GM18508 (cell line): ENCODE data around the gene APLP2.
"Not testable (repeated sequence)": the region's sequence is repeated elsewhere in the genome, so short reads cannot be mapped to it uniquely, and the experiment has no call there.

ENCODE experiments used
- ATAC-seq: cut with Tn5 transposase; IDR thresholded peaks from one replicate; pipeline ENCODE4 v1.9.1; 2021; ENCODE audit warnings: moderate number of reproducible peaks; ENCODE audit not compliant: insufficient read depth, unreplicated experiment

Gene APLP2

DNA sequence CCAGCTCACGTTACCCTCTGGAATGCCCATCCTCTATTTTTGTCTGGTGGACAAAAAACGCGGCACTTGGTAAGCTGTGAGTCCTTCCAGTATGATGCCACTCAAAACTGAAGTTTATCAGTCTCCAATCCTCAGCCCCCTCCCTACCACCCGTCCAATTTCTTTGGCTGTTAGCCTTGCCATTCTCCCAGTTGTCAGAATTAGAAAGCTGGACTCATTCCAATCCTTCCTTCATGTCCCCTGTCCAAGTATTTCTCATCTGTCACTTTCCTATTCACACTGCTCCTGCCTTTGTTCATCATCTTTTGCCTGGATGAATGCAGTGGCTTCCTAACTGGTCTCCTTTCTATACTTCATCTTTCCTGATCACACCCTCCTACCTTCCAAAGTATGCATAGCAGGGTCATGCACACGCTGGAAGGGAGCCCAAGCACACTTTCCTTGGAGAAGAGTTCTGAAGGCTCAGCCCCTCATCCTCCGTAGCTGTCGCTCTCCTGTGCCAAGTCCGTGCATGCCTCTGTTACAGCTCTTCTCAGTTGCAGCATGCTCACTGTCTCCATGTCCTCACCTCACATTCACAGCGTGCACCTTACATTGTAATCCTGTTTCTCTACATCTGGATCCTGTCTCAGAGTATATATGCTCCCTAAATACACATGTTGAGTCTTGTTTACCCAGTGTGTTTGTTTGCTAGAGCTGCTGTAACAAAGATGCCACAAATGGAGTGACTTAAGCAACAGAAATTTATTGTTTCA, 19.4 kb downstream of the APLP2 start:
- no peak for ATAC-seq

DNA sequence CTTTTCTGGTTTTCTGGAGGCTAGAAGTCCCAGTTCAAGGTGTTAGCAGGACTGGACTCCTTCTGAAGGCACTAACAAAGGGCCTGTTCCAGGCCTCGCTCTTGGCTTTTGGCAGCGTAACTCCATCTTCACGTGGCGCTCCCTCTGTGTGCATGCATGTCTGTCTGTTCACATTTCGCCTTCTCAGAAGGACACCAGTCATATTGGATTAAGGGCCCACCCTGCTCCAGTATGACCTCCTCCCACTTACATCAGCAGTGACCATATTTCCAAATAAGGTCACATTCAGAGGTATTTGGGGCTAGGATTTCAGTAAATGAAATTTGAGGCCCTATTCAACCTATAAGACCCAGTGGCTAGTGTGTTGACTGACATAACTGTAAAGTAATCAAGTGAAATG, 20.0 kb downstream of the APLP2 start:
- ATAC-seq = no peak

DNA sequence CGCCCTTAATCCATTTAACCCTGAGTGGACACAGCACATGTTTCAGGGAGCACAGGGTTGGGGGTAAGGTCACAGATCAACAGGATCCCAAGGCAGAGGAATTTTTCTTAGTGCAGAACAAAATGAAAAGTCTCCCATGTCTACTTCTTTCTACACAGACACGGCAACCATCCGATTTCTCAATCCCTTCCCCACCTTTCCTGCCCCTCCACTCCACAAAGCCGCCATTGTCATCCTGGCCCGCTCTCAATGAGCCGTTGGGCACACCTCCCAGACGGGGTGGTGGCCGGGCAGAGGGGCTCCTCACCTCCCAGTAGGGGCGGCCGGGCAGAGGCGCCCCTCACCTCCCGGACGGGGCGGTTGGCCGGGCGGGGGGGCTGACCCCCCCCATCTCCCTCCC, 20.8 kb downstream of the APLP2 start:
- ATAC-seq = not testable (repeated sequence)

DNA sequence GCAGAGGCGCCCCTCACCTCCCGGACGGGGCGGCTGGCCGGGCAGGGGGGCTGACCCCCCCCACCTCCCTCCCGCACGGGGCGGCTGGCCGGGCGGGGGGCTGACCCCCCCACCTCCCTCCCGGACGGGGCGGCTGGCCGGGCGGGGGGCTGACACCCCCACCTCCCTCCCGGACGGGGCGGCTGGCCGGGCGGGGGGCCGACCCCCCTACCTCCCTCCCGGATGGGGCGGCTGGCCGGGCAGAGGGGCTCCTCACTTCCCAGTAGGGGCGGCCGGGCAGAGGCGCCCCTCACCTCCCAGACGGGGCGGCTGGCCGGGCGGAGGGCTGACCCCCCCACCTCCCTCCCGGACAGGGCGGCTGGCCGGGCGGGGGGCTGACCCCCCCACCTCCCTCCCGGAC, 21.5 kb downstream of the APLP2 start:
- ATAC-seq = not testable (repeated sequence)

- ATAC-seq = no peak
Measured at GRCh38 chr11:130092661-130093060, 23.0 kb downstream of the APLP2 start.

DNA sequence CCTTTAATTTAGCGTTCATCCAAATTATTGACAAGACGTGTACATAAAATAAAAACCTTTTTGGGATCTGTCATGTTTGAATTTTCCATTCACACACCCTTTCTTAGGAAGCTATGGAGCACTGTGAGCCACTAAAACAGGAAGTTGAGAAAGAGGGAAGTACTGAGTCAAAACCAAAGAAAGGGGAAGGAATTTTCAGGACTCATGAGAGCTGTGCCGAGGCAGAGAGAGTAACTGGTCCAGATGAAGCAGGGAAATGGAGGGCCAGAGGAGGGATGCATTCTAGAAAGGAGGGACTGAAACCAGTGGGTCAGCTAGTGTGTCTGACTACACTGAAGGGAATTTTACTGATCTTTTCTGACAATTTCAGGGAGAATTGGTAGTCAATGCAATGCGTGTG, 24.9 kb downstream of the APLP2 start:
- no peak for ATAC-seq

- ATAC-seq = no peak
Measured at GRCh38 chr11:130095326-130095725, 25.6 kb downstream of the APLP2 start.

GRCh38 chr11:130096042-130096441, 26.3 kb downstream of the APLP2 start:
- no peak for ATAC-seq

GRCh38 chr11:130096823-130097222, 27.1 kb downstream of the APLP2 start:
- no peak for ATAC-seq

DNA sequence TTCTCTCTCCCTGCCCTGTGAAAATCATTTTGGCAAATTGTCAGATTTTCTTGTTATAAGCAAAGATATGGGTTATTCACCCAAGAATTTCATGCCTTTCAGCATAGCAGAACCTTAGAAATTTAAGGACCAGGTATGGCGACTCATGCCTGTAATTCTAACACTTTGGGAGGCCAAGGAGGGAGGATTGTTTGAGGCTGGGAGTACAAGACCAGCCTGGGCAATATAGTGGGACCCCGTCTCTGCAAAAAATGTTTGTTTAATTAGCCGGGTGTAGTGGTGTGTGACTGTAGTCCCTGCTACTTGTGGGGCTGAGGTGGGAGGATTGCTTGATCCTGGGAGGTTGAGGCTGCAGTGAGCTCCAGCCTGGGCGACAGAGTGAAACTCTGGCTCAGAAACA, 27.6 kb downstream of the APLP2 start:
- ATAC-seq = no peak

DNA sequence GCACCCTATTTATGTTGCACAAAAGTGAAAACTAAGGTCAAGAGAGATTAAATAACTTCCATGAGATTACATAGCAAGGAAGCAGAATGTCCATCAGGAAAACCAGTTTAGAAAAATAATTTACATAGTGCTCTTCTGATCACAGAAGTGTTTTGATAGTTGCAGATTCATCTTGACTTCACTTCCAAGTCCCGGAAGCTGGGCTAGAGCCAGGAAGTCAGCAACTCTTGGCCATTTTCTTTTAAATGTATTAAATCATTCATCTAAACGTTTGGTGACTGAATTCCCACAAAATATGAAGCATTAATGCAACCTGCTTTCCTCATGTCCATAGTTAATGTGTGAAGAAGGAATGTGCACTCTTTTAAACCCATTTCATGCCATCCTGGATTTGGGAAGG, 29.7 kb downstream of the APLP2 start:
- ATAC-seq = no peak

- ATAC-seq = no peak
Measured at GRCh38 chr11:130100381-130101095, 30.8 kb downstream of the APLP2 start.

GRCh38 chr11:130101661-130102060, 32.0 kb downstream of the APLP2 start:
- ATAC-seq = no peak

DNA sequence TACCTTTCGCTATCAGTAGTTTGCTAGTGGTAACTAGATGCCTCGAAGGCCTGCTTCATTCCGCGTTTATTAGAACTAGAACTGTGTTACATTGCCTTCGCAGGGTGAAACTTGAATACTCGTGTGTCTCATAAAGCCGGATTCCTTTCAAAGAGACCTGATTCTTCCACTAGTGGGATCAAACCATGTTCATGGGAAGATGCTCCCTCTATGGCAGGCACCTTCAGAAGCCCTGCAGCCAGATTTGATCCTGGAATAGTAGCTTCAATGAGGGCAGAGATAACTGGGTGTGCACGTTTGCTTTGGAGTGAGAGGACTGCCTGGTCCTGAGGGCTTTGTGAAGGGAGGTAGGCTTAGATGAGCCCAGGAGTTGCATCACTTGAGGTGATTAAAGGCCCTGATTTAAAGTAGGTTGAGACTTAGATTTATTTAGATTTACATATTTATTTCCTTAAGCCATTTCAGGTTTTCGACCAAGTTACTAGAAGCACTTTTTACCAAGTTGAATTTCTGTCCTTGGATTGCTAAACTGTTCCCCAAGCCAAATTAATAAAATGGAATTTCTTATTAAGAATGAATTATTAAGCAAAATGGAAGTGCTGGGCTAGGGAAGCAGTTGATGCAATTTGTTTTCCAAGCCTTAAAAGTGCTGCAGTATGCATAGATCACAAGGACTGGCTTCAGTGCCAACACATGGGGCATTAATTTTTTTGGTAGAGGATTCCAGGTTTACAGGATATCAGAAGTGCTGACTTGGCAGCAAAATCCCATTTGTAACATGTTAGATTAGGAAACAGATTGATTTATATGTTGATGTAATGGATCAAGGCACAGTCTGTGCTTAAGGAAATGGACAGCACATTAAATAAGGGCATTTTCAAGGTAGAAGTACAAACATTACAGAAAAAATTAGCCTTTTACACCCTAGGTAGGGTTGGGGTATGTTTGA, 32.9 kb downstream of the APLP2 start:
- no peak for ATAC-seq

DNA sequence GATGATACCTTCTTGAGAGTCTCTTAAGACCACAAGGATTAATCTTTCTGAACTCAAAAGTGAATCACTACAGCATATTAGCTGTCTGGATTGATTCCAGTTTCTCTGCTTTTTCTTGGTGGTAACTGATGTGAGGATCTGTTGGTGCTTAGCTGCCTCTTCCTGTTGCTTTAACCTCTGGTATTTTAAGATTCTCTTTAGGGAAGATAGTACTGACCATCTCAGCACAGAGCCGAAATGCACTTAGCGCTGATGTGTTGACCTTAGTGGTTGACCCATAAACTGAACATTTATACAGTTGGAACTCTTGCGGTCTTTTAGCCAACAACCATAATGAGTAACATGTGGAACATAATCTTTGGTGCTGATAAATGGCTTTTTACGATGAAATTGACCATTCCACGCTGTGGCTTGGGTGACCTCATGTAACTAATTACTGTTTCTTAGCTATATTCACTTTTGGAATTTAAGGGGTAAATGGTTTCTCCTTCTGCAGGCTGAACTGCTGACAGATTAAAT, 33.7 kb downstream of the APLP2 start:
- no peak for ATAC-seq

DNA sequence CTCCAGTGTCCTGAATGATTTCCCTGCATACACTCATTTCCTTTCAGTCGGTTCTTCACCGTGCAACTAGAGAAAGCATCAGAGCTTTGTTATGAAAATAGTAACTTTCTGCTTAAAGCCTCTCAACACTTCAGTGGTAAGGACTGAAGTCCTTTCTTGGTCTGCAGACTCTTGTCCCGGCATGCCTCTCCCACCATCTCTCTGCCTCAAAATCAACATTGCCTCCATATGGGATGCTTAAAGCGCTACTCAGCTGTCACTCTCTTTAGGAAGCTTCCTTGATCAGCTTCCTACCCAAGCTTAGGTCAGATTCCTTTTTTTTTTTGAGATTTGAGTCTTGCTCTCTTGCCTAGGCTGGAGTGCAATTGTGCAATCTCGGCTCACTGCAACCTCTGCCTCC, 36.7 kb downstream of the APLP2 start:
- no peak for ATAC-seq

GRCh38 chr11:130108671-130109070, 39.0 kb downstream of the APLP2 start:
- not testable (repeated sequence) for ATAC-seq

DNA sequence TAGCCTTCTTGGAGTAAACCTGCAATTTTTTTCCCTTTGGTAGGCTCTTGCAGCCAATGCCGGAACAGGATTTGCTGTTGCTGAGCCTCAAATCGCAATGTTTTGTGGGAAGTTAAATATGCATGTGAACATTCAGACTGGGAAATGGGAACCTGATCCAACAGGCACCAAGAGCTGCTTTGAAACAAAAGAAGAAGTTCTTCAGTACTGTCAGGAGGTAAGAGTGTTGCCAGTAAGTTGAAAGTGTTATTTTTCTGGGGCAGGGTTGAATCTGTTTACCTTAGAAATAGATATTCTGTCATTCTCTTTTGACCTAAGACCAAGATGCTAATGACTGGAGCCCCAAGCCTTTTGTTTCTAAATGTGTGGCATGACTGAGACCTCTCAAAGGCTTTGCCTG, 39.7 kb downstream of the APLP2 start:
- no peak for ATAC-seq

DNA sequence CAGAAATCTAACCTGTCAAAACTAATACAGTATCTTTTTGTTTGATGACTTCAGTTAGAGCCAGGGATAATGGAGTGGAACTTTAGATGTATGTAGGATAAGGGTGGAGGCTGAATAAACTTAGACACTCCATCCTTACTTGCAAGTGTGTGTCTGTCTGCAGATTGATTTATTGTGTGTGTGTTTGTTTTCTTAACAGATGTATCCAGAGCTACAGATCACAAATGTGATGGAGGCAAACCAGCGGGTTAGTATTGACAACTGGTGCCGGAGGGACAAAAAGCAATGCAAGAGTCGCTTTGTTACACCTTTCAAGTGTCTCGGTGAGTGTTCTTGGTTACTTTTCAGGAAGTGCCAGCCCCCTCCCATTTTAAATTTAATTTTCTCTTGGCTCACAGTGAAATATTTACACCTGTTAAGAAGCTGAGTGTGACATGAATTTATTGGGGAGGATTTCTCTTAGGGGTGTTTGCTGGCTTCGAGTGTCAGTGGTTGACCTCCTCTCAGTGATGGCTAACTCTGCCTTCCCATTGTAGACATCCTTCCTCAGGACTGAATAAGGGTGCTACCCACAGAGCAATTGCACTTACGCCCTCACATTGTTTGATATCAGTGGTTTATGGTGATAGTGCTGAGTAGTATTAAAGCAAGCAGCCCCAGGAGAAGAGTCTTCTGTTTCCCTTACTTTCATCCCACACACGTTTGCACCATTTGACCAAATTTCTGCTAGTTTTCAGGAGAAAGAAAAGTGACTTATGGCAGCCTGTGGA, 40.8 kb downstream of the APLP2 start:
- ATAC-seq = no peak
